ENCODE measurements around the gene TEX44.

TEX44 gene

DNA sequence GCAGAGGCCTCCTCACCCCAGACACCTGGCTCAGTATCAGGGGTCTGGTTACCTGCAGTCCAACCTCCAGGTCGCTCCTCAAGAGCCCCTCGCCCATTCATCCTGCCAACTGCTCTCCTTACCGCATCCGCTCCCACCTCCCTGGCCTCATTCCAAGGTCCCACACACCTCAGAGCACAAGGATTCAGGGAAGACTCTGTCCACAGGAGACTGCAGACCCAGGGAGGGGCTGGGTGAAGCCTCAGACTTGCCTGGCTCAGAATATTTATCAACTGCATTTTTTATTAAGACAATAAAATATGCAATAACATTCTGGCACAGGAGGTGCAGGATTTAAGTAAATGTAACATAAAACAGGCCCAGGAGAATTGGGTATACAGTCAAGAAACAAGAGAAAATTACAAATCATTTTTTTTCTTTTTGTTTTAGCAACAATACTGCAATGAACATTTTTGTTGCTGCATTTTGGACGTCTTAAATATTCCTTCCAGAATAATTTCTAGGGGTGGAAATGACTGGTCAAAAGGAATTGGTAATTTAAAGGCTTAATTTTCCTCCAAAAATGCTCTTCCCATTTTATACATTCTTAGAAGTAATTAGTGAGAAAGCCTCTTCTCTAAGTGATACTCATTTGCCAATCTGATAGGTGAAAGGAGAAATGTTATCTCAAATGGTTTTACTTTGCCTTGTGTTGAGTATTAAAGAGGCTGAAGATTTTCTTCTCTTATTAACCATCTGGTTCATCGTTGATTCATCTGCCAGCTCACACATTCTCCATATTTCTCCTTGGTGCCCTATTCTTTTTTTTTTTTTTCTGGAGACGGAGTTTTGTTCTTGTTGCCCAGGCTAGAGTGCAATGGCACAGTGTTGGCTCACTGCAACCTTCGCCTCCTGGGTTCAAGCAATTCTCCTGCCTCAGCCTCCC is 42.5 kb downstream of the TEX44 start:
- no peak for DNase-seq (ENCODE audit: low read depth)

DNA sequence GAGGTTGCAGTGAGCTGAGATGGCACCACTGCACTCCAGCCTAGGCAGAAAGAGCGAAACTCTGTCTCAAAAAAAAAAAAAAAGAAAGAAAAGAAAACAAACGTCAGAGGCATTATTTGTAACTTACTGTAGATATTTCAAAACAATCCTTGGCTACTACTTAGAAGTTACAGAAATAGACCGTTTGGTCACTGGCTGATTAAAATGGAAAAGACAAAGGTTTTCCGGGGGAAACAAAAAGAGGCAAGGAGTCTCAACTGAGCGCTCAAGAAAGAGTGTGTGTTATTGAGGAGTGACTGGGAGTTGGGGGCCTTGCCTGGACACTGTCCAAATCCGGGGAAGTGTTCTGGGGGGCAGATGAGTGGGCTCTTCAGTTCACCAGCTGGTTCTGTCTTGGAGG is 47.6 kb downstream of the TEX44 start:
- no peak for DNase-seq (ENCODE audit: low read depth)

DNA sequence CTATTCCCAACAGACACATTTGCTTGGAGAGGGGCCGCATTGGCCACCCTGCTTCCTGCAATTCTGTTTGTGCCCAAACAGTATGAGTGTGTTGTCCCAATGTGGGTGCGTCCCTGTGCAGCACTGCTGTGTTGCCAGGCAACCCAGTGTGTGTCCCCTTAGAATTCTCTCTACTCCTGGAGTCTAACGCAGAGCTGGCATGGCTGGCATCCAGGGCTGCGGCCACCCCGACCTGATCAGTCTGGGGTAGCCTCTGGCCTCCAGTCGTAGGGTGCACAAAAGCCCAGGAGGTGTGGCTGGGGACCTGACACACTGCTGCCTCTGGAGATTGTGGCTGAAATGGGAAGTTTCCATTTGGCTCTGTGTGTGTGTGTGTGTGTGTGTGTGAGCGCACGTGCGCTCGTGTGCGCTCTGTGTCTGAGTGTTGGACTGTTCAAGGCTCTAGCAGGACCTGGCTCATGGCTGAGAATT is 48.0 kb downstream of the TEX44 start:
- no peak for DNase-seq (ENCODE audit: low read depth)

DNA sequence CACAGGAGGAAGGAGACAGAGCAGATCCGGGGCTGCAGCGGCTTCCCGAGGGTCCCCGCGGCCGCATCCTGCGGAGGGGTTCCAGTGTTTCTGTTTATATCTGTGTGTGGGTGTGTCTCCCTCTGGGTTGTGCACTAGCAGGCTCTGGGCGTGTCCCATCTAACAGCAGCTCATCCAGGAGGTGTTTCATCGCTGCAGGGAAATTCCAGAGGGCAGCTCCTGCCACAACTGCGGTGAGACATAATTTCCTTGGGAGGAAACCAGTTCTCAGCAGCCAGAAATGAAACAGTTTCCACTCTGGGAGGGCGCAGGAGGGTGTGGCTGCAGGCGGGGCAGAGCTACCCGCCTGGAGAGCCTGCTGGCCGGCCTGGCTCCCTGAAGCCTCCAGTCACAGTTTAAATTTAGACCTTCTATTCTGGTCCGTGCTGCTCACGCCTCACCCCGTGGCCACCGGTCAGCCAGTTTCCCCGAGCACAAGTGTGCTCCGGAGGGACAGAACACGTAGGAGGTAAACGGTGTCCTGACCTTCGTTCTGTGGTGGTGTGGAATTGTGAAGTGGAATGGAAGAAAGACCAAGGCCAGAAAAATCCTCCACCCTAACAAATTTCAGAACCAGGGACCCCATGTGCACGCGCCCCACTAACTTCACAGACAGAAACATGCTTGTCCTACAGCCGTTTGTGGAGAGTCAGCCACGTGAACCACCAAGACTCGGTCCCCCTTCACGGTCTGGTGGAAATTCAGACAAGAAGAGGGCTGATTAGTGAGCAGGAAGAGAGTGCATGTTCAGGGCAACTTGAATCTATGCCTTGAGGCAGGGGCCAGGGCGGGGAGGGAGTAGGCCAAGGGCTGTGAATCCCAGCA is 50.2 kb downstream of the TEX44 start:
- DNase-seq (ENCODE audit: low read depth): peak; percentile 33

DNA sequence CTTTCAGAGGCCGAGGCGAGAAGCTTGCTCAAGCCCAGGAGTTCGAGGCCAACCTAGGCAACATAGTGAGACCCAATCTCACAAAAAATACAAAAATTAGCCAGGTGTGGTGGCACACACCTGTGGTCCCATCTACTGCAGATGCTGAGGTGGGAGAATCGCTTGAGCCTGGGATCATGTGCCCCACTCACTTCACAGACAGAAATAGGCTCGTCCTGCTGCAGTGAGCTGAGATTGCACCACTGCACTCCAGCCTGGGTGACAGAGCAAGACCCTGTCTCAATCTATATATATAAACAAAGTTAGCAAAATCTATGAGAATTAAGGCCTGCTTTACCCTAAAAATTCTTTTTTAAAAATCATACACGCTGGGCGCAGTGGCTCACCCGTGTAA is 50.8 kb downstream of the TEX44 start:
- no peak for DNase-seq (ENCODE audit: low read depth)

Measured in activated T-cell treated with anti-CD3 and anti-CD28 coated beads for 1 hour (primary cell).